Tibial nerve (tissue), 3 donors: ENCODE data around the gene CXCL12.

Source experiments
- CTCF ChIP-seq, 5 experiments: fragments of 200-600 bp in 3 of 5; fragments of 450-650 bp in 2 of 5; sonication (generic) in 3 of 5; IDR thresholded peaks; one replicate each; pipeline ENCODE4 v1.5.1; 2016 to 2019; ENCODE audit warnings: antibody characterized with exemption in 5 of 5, mild to moderate bottlenecking in 3 of 5, moderate library complexity in 2 of 5
- POLR2A ChIP-seq, 2 donors: fragments of 450-650 bp; IDR thresholded peaks; one replicate each; pipeline ENCODE4 v1.6.1; 2017; ENCODE audit warnings: antibody characterized with exemption in 2 of 2, mild to moderate bottlenecking in 2 of 2, moderate library complexity in 2 of 2

- TF ChIP-seq CTCF (IDR thresholded peaks at IDR 0.05) (no peak), POLR2A (IDR thresholded peaks at IDR 0.05) (no peak)
Measured at GRCh38 chr10:44343843-44344242, 41.1 kb downstream of the CXCL12 start.
